ENCODE results near the gene CNTN3.

Gene CNTN3

GRCh38 chr3:74614107-74614967 lies at the start of gene CNTN3:
TSS of gene CNTN3 (minus strand) at chr3:74614659. CDS start at chr3:74521112, 93,547 bp downstream.
- no peak for DNase-seq (ENCODE audit: low read depth in 2 of 2)

DNA sequence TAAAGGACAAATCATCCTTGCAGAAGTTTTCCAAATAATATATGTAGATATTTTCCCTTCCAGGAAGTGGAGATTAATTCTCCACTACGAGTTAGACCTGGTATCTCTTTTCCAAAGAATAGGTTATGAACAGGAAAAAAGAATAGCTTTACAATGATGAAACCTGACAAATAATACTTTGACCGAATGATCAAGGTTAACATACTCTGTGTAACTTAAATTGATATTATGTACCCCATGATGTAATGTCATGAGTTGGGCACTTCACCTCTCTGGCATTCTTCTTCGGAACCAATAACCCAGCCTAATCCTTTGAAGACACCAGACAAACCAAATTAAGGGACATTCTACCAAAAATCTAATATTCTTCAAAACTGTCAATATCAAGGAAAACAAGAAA lies 48.7 kb upstream of the CNTN3 start:
- no peak for DNase-seq (ENCODE audit: low read depth in 2 of 2)

DNA sequence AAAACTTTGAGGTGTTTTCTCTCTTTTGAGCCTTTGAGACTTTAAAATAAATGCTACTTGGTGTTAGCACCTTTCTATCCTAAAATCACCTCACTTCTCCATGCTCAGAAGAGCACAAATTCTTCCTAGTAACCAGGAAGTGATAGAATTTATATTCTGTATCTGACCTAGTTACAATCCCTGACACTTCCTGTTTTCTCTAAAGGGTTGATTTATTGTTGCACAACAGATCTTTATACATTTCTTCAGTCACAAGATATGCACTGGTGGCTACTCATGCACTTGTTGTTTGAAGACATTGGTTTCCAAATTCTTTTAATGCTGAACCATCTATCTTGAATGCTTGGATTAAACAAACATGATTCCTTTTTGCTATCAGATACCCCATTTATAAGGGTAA lies 47.2 kb upstream of the CNTN3 start:
- DNase-seq (ENCODE audit: low read depth in 2 of 2), result no peak

- no peak for DNase-seq (ENCODE audit: low read depth in 2 of 2)
Measured at GRCh38 chr3:74651885-74652284, 37.4 kb upstream of the CNTN3 start.

DNA sequence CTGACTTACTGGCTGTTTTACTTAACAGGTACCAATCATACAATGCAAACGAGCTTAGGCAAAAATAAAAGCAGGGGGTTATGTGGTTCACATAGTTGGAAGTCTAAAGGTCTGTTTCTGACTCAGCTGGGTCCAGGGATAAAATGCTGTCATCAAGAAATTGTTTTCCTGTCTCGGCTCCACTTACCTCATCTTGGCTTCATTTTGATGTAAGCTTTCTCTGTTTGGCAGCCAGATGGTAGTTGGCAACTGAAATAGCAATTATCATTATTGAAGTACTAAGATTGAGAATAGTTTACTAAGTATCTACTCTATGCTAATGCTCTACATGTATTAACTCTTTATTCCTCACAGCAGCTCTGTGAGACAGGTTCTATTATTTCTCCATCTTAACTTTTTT lies 36.8 kb upstream of the CNTN3 start:
- no peak for DNase-seq (ENCODE audit: low read depth in 2 of 2)

- DNase-seq (ENCODE audit: low read depth in 2 of 2), result no peak
Measured at GRCh38 chr3:74648107-74648506, 33.6 kb upstream of the CNTN3 start.

DNA sequence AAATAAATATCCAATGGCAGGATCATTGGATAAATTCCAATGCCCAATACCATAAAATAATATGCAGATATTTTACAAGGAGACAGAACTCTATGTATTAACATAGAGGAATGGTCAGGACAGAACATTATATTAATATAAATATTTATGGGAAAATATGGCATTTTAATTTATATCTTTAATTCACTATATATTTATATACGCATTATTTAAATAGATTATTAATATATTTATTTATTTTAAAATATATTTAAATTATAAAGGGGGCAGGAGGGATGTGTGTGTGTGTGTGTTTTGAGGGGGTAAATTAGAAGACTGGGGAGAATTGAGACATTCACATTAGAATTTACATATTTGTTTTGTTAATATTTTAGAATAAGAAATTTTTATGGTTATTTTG lies 31.6 kb upstream of the CNTN3 start:
- no peak for DNase-seq (ENCODE audit: low read depth in 2 of 2)

- DNase-seq (ENCODE audit: low read depth in 2 of 2), result no peak
Measured at GRCh38 chr3:74643636-74644035, 29.2 kb upstream of the CNTN3 start.

- DNase-seq (ENCODE audit: low read depth in 2 of 2), result no peak
Measured at GRCh38 chr3:74642876-74643275, 28.4 kb upstream of the CNTN3 start.

- DNase-seq (ENCODE audit: low read depth in 2 of 2), result no peak
Measured at GRCh38 chr3:74640211-74640610, 25.8 kb upstream of the CNTN3 start.

- DNase-seq (ENCODE audit: low read depth in 2 of 2), result no peak
Measured at GRCh38 chr3:74639681-74640080, 25.2 kb upstream of the CNTN3 start.

- DNase-seq (ENCODE audit: low read depth in 2 of 2), result no peak
Measured at GRCh38 chr3:74636981-74637380, 22.5 kb upstream of the CNTN3 start.

DNA sequence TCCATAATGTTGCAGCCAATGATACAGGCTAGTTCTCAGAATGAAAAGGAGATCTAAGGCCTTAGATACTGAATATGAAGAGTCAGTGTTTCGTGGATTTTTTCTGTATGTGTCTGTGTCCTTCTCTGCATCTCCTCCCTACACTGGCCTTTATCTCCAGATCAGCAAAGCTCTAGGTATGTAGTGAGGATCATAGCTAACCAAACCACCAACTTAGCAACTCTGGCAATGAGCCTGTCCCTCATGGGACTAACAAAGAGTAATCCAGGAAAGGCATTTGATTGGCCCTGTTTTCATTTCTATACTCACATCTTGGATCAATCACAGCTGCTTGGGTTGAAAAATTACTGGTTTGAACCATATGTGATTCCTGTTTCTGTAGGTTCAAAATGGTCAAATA lies 18.6 kb upstream of the CNTN3 start:
- no peak for DNase-seq (ENCODE audit: low read depth in 2 of 2)

- DNase-seq (ENCODE audit: low read depth in 2 of 2), result no peak
Measured at GRCh38 chr3:74631351-74632140, 17.1 kb upstream of the CNTN3 start.

DNA sequence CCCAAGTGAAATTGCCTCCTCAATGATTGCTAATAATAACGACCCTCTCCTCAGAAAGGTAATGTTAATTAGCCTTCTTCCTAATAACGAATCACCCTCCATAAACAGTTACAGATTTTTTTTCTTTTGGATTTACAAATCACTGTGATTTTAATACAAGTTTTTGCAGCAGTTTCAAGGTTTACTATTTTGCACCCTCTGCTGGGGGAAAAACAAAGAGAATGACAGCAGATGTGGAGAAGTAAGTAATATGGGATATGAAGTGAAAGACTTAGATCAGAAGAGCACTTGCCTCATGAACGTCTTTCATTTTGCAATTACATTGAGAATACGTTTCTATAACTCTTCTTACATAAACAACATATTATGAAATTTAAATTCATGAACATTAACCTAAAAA lies 16.1 kb upstream of the CNTN3 start:
- no peak for DNase-seq (ENCODE audit: low read depth in 2 of 2)

DNA sequence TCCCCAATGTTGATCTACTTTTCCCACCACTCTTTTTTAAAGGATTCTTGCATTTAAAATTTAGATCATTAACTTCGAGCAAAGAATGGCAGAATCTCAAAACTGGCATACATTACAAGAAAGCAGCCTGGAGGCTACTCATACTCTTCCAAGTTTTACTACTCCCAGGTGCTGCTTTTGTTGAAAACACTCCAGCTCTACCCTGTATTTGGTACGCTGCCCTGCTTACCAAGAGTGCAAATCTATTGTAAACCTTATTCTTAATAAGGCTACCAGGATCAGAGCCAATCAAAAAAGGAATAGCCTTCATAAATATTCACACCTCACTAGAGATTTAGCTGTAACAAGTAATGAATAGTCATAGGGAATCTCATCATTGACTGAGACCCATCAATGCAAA lies 11.6 kb upstream of the CNTN3 start:
- no peak for DNase-seq (ENCODE audit: low read depth in 2 of 2)

- no peak for DNase-seq (ENCODE audit: low read depth in 2 of 2)
Measured at GRCh38 chr3:74624301-74624700, 9.8 kb upstream of the CNTN3 start.

DNA sequence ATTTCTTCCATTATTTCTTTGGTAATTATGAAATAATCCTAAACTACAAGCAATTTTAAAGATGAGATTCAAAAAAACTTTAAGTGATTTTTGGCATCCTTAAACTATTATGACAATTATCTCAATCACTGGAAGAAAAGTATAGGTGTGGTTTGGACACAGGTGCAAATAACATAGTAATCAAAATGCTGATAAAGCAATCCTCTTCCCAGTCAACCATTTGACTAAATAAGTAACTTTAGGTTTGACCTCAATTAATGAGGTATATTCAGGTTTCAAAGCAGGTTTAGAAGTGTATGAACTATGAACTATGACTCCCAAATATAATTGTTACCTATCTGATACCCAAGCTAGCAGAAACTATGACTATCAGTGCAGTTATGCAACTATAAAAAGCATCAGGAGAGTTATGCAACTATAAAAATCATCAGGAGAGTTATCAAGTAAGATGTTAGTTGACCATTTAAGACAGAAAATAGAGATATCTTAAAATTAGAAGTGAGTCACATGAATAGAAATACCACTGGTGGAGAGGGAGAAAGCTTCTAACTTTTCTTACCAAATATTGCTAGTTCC lies 8.9 kb upstream of the CNTN3 start:
- no peak for DNase-seq (ENCODE audit: low read depth in 2 of 2)

- no peak for DNase-seq (ENCODE audit: low read depth in 2 of 2)
Measured at GRCh38 chr3:74621581-74621980, 7.1 kb upstream of the CNTN3 start.

DNA sequence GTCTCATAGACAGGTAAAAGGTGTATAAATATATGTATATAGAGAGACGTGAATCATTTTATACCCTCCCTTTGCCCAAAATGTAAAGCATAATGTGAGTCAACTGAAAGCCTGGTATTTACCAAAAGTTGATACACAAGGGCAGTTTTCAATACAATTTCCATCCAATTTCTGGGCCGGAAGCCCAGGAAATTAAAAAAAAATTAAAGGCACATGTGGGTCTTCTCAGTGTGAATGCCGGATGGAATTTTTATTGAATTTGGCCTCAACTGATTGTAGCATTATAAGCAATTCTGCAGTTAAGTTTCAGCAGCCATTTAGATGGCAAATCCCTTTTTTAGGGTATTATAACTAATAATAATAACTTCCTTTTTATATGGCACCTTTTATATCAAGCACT lies 3.3 kb upstream of the CNTN3 start:
- no peak for DNase-seq (ENCODE audit: low read depth in 2 of 2)

GRCh38 chr3:74613521-74614106 lies 845 bp downstream of the CNTN3 start:
- no peak for DNase-seq (ENCODE audit: low read depth in 2 of 2)

DNA sequence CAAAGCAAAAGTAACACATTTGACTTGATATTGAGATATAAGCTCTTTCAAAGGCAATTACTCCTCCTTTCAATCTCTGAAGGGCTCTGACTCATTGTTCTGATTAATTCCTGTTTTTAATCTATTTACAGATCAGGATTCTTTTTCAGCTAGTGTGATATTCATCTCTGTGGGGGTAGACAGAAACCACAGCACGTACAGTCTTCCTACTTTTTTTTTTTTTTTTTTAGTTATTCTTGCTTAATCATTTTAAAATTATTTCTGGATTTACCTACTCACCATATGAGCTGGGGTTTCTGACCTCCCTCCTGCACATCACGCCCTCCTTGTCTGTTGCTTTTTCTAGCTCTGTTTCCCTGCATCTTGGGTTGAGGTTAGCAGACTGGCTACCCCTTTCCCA lies 1.4 kb downstream of the CNTN3 start:
- no peak for DNase-seq (ENCODE audit: low read depth in 2 of 2)

Measured in stimulated activated CD8-positive, alpha-beta memory T cell treated with anti-CD3 and anti-CD28 coated beads, Interleukin-2, amount 100 ng/mL, for 1 hour (primary cell).